GM12891 (cell line): ENCODE measurements around the gene ALDH7A1.

ENCODE experiments used
- DNase-seq: peaks from one replicate; pipeline ENCODE4 v3.0.0; 2011; ENCODE audit warnings: low spot score; ENCODE audit not compliant: insufficient read length
- FAIRE-seq: peaks from 2 replicates; lab custom pipeline; 2011; peaks lifted over from hg19 to GRCh38; lab: Jason Lieb, UNC
- PAX5 ChIP-seq: IDR thresholded peaks from 2 replicates; pipeline ENCODE4 v1.6.1; 2011; ENCODE audit warnings: low read length, moderate library complexity, mild to moderate bottlenecking; ENCODE audit not compliant: insufficient read depth, severe bottlenecking
- POLR2A ChIP-seq: IDR thresholded peaks from 2 replicates; pipeline ENCODE4 v1.6.1; 2011; ENCODE audit warnings: low read depth, low read length, control low read depth
- POLR2AphosphoS5 ChIP-seq: IDR thresholded peaks from 2 replicates; pipeline ENCODE4 v1.6.1; 2011; ENCODE audit warnings: low read depth, low read length, control low read depth
- POU2F2 ChIP-seq: IDR thresholded peaks from 2 replicates; pipeline ENCODE4 v1.6.1; 2011; ENCODE audit warnings: low read depth, mild to moderate bottlenecking, control low read depth, low read length, moderate library complexity
- SPI1 ChIP-seq: IDR thresholded peaks from 2 replicates; pipeline ENCODE4 v1.6.1; 2011; ENCODE audit warnings: low read depth, low read length, control low read depth
- TAF1 ChIP-seq: IDR thresholded peaks from 2 replicates; pipeline ENCODE4 v1.6.1; 2011; ENCODE audit warnings: low read depth, low read length, control low read depth

The ALDH7A1 gene

DNA sequence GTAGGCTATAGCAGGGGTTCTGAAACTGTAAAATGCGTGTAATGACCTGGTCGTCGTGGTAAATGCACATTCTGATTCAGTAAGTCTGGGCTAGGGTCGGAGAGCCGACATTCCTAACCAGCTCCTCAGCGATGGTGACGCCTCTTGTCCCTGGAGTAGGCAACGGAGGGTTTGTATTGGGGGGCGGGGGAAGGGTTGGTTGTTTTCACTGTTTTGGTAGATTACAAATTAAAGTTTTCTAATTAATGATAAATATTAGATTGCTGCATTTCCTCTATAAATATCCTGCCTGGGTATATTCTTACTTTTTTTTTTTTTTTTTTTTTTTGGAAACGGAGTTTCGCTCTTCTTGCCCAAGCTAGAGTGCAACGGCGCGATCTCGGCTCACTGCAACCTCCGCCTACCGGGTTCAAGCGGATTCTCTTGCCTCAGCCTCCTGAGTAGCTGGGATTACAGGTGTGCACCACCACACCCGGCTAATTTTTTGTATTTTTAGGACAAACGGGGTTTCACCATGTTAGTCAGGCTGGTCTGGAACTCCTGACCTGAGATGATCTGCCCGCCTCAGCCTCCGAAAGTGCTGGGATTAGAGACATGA is 566 bp upstream of the ALDH7A1 start:
- no peak for DNase-seq
- no peak for TF ChIP-seq POLR2A
- TF ChIP-seq SPI1 = no peak
- TF ChIP-seq PAX5 = no peak
- no peak for TF ChIP-seq TAF1
- no peak for TF ChIP-seq POU2F2
- no peak for TF ChIP-seq POLR2AphosphoS5
- no peak for FAIRE-seq

DNA sequence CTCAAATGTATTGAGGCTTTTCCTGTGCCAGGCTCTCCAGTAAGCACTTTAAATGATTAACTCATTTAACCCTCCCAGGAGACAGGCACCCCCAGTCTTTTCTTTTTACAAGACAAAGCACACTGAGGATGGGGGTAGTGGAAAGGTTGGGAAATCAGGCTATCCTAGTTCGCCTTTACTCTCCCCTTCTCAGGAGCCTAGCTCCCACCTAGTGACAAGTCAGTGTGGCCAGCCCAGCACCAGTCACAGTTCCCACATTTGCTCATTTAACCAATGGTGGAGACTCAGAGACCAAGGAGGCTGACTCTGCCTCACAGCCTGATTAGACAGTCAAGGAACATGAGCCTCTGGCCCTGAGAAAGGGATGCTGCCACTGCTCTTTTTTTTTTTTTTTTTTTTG is 3.5 kb downstream of the ALDH7A1 start:
- DNase-seq (no peak), FAIRE-seq (no peak)
- no peak for TF ChIP-seq SPI1
- no peak for TF ChIP-seq POLR2AphosphoS5
- TF ChIP-seq PAX5 = no peak
- TF ChIP-seq TAF1 = no peak
- TF ChIP-seq POU2F2 = no peak
- no peak for TF ChIP-seq POLR2A

DNA sequence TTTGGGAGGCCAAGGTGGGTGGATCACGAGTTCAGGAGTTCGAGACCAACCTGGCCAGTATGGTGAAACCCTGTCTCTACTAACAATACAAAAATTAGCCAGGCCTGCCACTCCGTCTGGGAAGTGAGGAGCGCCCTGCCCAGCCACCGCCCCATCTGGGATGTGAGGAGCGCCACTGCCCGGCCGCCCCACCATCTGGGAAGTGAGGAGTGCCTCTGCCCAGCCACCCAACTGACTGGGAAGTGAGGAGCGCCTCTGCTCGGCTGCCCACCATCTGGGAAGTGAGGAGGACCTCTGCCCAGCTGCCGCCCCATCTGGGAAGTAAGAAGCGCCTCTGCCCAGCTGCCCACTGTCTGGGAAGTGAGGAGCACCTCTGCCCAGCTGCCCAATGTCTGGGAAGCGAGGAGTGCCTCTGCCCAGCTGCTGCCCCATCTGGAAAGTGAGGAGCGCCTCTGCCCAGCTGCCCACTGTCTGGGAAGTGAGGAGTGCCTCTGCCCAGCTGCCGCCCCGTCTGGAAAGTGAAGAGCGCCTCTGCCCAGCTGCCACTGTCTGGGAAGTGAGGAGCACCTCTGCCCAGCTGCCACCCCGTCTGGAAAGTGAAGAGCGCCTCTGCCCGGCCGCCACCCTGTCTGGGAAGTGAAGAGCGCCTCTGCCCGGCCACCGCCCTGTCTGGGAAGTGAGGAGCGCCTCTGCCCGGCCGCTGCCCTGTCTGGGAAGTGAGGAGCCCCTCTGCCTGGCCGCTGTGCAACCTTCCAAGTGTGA is 5.3 kb downstream of the ALDH7A1 start:
- TF ChIP-seq TAF1 (no peak), POLR2AphosphoS5 (no peak), SPI1 (no peak), PAX5 (no peak), POU2F2 (no peak), POLR2A (no peak)
- FAIRE-seq (no peak), DNase-seq (no peak)

DNA sequence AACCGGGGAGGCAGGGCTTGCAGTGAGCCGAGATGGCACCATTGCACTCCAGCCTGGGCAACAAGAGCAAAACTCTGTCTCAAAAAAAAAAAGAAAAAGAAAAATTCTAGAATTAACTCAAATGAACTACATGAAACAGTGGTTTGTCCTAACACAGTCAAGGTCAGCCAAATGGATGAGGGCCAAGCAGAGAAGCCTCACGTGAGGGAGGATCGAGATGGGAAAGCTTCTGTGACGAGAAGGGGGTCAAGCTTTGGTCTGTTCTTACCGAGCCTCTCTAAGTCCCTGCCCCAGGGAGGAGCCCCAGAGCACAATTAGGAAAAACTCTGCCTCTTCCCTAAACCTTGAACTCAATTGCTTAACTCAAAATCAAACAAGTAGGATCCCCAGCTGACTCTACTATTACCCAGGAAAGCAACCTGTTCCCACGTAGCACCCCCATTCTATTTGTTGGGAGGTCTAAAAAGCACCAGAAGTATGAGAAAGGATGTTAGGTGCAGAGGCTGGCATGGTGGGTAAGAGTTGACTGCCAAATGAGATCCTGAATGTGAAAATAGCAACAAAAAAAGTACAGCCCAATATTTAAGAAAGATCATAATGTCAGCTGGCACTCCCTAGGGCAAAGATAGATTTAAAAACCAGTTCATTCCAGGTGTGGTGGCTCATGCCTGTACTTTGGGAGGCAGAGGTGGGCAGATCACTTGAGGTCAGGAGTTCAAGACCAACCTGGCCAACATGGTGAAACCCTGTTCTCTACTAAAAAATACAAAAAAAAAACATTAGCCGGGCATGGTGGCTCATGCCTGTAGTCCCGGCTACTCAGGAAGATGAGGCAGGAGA is 7.2 kb downstream of the ALDH7A1 start:
- no peak for DNase-seq
- TF ChIP-seq PAX5 (no peak), SPI1 (no peak), POLR2A (no peak), POLR2AphosphoS5 (no peak), POU2F2 (no peak), TAF1 (no peak)
- FAIRE-seq = no peak

DNA sequence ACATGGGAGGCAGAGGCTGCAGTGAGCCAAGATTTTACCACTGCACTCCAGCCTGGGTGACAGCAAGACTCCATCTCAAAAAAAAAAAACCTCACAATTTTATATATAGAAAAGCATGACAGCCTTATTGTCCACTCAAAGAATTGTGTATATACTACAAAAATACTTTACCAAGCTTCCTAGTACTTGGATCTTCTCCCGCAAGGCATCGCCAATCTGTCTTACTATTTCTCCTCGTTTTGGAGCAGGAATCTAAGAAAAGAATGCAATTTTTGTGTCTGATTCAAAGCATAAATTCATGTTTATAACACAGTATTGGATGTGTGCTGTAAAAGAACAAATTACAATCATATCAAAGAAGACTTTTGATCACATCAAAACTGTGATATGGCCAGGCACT is 11.3 kb downstream of the ALDH7A1 start:
- TF ChIP-seq TAF1 (no peak), POLR2A (no peak), SPI1 (no peak), PAX5 (no peak), POLR2AphosphoS5 (no peak), POU2F2 (no peak)
- DNase-seq (no peak), FAIRE-seq (no peak)

DNA sequence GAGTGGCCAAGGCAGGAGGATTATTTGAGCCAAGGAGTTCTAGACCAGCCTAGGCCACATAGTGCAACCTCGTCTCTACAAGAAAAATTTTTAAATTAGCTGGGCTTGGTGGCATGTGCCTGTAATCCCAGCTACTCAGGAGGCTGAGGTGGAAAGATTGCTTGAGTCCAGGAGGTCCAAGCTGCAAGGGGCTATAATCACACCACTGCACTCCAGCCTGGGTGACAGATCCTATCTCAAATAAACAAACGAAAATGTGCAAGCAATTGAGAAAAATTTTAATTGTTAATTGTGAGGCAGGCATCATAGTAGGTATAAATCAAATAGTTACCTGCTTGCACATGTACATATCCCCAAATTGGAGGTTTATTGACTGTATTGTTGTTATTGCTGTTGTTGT is 15.3 kb downstream of the ALDH7A1 start:
- no peak for FAIRE-seq
- no peak for DNase-seq
- no peak for TF ChIP-seq PAX5
- TF ChIP-seq POU2F2 = no peak
- TF ChIP-seq POLR2A = no peak
- no peak for TF ChIP-seq POLR2AphosphoS5
- no peak for TF ChIP-seq SPI1
- no peak for TF ChIP-seq TAF1

DNA sequence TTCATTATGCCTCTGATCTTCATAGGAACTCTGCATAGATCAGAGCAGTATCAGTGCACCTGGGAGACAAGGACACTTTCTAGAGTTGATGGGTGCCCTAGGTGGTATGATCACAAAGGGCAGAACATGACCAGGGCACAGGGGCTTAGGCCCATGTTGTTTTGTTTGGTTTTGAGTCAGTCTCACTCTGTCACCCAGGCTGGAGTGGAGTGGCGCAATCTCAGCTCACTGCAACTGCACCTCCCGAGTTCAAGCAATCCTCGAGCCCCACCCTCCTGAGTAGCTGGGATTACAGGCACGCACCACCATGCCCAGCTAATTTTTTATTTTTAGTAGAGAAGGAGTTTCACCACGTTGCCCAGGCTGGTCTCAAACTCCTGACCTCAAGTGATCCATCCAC is 17.6 kb downstream of the ALDH7A1 start:
- no peak for FAIRE-seq
- TF ChIP-seq POLR2A (no peak), TAF1 (no peak)
- no peak for DNase-seq

DNA sequence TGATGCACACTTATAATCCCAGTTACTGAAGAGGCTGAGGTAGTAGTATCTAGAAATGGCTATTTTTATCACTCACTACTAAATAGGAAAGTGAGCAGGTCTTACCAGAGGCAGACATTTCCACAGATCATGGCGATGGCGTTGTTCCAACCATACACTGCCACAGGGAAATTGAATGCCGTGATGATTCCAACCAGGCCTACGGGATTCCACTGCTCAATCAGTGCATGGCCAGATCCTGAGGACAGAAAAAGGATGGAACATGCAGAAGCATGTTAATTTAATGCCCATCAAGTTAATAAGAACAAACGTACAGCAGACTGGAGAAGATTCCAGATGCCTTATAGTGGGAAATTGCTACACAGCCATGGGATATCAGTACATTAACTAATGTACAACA is 18.0 kb downstream of the ALDH7A1 start:
- FAIRE-seq = no peak
- no peak for DNase-seq
- TF ChIP-seq PAX5 (no peak), POLR2A (no peak), TAF1 (no peak), POLR2AphosphoS5 (no peak), POU2F2 (no peak), SPI1 (no peak)

DNA sequence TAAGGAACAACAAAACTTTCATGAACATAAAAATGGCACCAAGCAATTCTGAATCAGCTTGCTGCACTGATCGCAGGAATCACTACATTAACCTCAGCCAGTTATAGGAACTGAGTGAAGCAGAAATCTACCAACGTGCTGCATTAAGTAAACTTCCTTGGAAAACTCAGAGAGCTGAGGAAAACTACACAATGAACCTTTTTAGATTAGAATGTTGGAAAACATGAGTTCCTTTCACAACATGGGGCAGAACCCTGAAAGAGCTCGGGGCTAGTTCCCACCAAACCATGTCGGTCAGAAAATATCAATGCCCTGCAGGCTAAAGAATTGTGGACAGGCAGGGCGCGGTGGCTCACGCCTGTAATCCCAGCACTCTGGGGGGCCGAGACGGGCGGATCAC is 19.4 kb downstream of the ALDH7A1 start:
- TF ChIP-seq POLR2A (no peak), POU2F2 (no peak), PAX5 (no peak), SPI1 (no peak), POLR2AphosphoS5 (no peak), TAF1 (no peak)
- FAIRE-seq (no peak), DNase-seq (no peak)
